A549 treated with AZD9567 at 1 μM for 4 hours (cell line): Measurements from ENCODE around the gene RNF212. TPM values are rescaled to one million over a fixed set of nuclear protein-coding genes. Genes with fewer than 3 reads are reported as not detected.

Experiments
- total RNA-seq: library from RNA; stranded (reverse); fragments of 200-300 nt; extraction: Qiagen RNA extraction; gene quantifications from 5 replicates; pipeline ENCODE4 v1.2.3, GENCODE V29; 2022; ENCODE audit not compliant: insufficient read depth

Gene RNF212
- total RNA-seq, result 1.8 to 2.7 TPM (median 2.2 TPM) in 4 of 5 replicates, not detected in the other

GRCh38 chr4:1113311-1114009 is at the start of gene RNF212:
TSS of gene RNF212 (minus strand) at chr4:1113564. CDS start at chr4:1113464, 100 bp downstream.

Other genes starting within 250 kb of the RNF212 start
- gene GAK, start 181.2 kb downstream of the RNF212 start, total RNA-seq, result 36.3 to 55.2 TPM (median 49.9 TPM) in 5 replicates
- 6.9 to 11.8 TPM (median 10.1 TPM) in 5 replicates for gene TMEM175, start 181.1 kb downstream of the RNF212 start, total RNA-seq
- gene DGKQ, start 140.0 kb downstream of the RNF212 start, total RNA-seq, result 6.1 to 10.4 TPM (median 9.6 TPM) in 5 replicates
- 4.0 to 17.8 TPM (median 14.9 TPM) in 5 replicates for gene IDUA, start 126.5 kb downstream of the RNF212 start, total RNA-seq
- gene SLC26A1, start 120.2 kb downstream of the RNF212 start, total RNA-seq, result 0.15 to 0.34 TPM (median 0.23 TPM) in 4 of 5 replicates, not detected in the other
- 19.0 to 22.3 TPM (median 20.6 TPM) in 5 replicates for gene FGFRL1, start 101.9 kb downstream of the RNF212 start, total RNA-seq
- 0.19 to 0.50 TPM (median 0.36 TPM) in 4 of 5 replicates, not detected in the other for gene SPON2, start 59.0 kb upstream of the RNF212 start, total RNA-seq
- 82.6 to 97.1 TPM (median 86.6 TPM) in 5 replicates for gene CTBP1, start 135.6 kb upstream of the RNF212 start, total RNA-seq
- gene MAEA, start 176.3 kb upstream of the RNF212 start, total RNA-seq, result 58.8 to 67.3 TPM (median 66.3 TPM) in 5 replicates
- 4.0 to 6.5 TPM (median 5.1 TPM) in 5 replicates for gene UVSSA, start 233.6 kb upstream of the RNF212 start, total RNA-seq